DOHH2 (cell line): ENCODE data around the gene PLXNC1.

Experiments
- H3F3A ChIP-seq: fragments of 200-600 bp; sonication (generic), shearing (Covaris generic); 2 replicates; pipeline ENCODE4 v1.6.0; 2016; ENCODE audit warnings: antibody characterized with exemption, mild to moderate bottlenecking; ENCODE audit not compliant: control insufficient read depth, insufficient read depth
- H3K27ac ChIP-seq: fragments of 200-600 bp; sonication (generic); 2 replicates; pipeline ENCODE4 v1.5.1; 2014; ENCODE audit warnings: low read depth, mild to moderate bottlenecking, low read length, moderate library complexity
- H3K27me3 ChIP-seq: fragments of 200-600 bp; sonication (generic); 2 replicates; pipeline ENCODE4 v1.6.1; 2014; ENCODE audit warnings: mild to moderate bottlenecking, low read length, mixed read lengths; ENCODE audit not compliant: control insufficient read depth
- H3K36me3 ChIP-seq: fragments of 200-600 bp; sonication (generic); 2 replicates; pipeline ENCODE4 v1.6.1; 2014; ENCODE audit warnings: mild to moderate bottlenecking, low read length, moderate library complexity, mixed read lengths; ENCODE audit not compliant: control insufficient read depth
- H3K4me1 ChIP-seq: fragments of 200-600 bp; sonication (generic); 2 replicates; pipeline ENCODE4 v1.6.1; 2014; ENCODE audit warnings: mild to moderate bottlenecking, low read length, mixed read lengths; ENCODE audit not compliant: control insufficient read depth
- H3K4me2 ChIP-seq: fragments of 200-600 bp; sonication (generic); 2 replicates; pipeline ENCODE4 v1.6.0; 2014; ENCODE audit warnings: mild to moderate bottlenecking, low read length, moderate library complexity
- H3K4me3 ChIP-seq: fragments of 200-600 bp; sonication (generic); 2 replicates; pipeline ENCODE4 v1.5.1; 2014; ENCODE audit warnings: mild to moderate bottlenecking, low read length, mixed read lengths
- H3K79me2 ChIP-seq: fragments of 200-600 bp; sonication (generic); 2 replicates; pipeline ENCODE4 v1.6.1; 2014; ENCODE audit warnings: mild to moderate bottlenecking, low read length, mixed read lengths; ENCODE audit not compliant: control insufficient read depth
- H3K9me2 ChIP-seq: fragments of 200-600 bp; sonication (generic); replicated peaks from 2 replicates; pipeline ENCODE4 v1.6.1; 2014; ENCODE audit warnings: mild to moderate bottlenecking, low read length, mixed read lengths; ENCODE audit not compliant: control insufficient read depth
- H3K9me3 ChIP-seq: fragments of 200-600 bp; sonication (generic); 2 replicates; pipeline ENCODE4 v1.6.1; 2014; ENCODE audit warnings: antibody characterized with exemption, low read length, mixed read lengths; ENCODE audit not compliant: control insufficient read depth, insufficient read depth
- H4K20me1 ChIP-seq: fragments of 200-600 bp; sonication (generic); 2 replicates; pipeline ENCODE4 v1.6.0; 2014; ENCODE audit warnings: low read depth, mild to moderate bottlenecking, antibody characterized with exemption, low read length, moderate library complexity; ENCODE audit not compliant: control insufficient read depth, insufficient read depth
- EZH2phosphoT487 ChIP-seq: fragments of 200-600 bp; sonication (generic); IDR thresholded peaks from 2 replicates; pipeline ENCODE4 v1.6.1; 2017; ENCODE audit warnings: borderline replicate concordance, mild to moderate bottlenecking, antibody characterized with exemption, low read length, moderate library complexity, mixed read lengths
- TF ChIP-seq, protein P1 (sequence below): fragments of 200-600 bp; sonication (generic); IDR thresholded peaks from one replicate; pipeline ENCODE4 v1.5.1; 2014; ENCODE audit warnings: antibody characterized with exemption, mild to moderate bottlenecking, low read depth, low read length; ENCODE audit not compliant: poor library complexity, severe bottlenecking

Gene PLXNC1

DNA sequence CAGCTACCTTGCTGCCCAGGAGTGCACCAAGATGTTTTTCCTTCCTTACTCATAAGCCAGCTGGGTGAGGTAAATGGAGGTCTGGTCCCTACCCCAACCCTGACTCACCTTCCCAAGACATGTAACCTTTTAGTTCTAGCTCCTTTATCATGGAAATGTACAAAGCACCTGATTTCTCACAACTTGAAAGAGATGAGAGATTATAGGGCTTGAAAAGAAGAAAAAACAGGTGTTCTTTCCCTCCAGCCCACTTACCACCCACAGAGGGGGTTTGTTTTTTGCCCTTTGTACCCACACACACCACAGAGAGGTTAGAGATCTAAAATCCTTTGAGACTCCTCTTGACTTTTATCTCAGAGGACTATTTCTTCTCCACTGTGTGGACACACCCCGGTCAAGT, 21.1 kb downstream of the PLXNC1 start:
- Histone ChIP-seq H3K4me1 (peaks cover 28% of the 10 kb centered on the region), H3K9me3 (no peaks in the 10 kb centered on the region), H3K9me2 (no peaks in the 10 kb centered on the region), H3K79me2 (no peaks in the 10 kb centered on the region), H3K36me3 (no peaks in the 10 kb centered on the region), H3F3A (peaks cover 11% of the 10 kb centered on the region), H3K27me3 (no peaks in the 10 kb centered on the region; the same call in 1 of the 2 replicates), H4K20me1 (no peaks in the 10 kb centered on the region), H3K4me2 (no peak overlapping the region), H3K27ac (no peak overlapping the region), H3K4me3 (no peak overlapping the region)
- TF ChIP-seq EZH2phosphoT487 = no peak
- TF ChIP-seq, protein P1, sequence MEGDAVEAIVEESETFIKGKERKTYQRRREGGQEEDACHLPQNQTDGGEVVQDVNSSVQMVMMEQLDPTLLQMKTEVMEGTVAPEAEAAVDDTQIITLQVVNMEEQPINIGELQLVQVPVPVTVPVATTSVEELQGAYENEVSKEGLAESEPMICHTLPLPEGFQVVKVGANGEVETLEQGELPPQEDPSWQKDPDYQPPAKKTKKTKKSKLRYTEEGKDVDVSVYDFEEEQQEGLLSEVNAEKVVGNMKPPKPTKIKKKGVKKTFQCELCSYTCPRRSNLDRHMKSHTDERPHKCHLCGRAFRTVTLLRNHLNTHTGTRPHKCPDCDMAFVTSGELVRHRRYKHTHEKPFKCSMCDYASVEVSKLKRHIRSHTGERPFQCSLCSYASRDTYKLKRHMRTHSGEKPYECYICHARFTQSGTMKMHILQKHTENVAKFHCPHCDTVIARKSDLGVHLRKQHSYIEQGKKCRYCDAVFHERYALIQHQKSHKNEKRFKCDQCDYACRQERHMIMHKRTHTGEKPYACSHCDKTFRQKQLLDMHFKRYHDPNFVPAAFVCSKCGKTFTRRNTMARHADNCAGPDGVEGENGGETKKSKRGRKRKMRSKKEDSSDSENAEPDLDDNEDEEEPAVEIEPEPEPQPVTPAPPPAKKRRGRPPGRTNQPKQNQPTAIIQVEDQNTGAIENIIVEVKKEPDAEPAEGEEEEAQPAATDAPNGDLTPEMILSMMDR = no peak

GRCh38 chr12:94169966-94170689, 21.8 kb downstream of the PLXNC1 start:
- no peaks in the 10 kb centered on the region for H3K79me2 ChIP-seq
- H3K4me3 ChIP-seq = no peak overlapping the region
- H3K9me2 ChIP-seq = no peaks in the 10 kb centered on the region
- no peaks in the 10 kb centered on the region for H3K36me3 ChIP-seq
- no peak overlapping the region for H3K4me2 ChIP-seq
- no peak for TF ChIP-seq EZH2phosphoT487
- TF ChIP-seq, protein P1 = no peak
- peaks cover 34% of the 10 kb centered on the region for H3K4me1 ChIP-seq
- H3K27ac ChIP-seq = no peak overlapping the region
- H3K9me3 ChIP-seq = no peaks in the 10 kb centered on the region
- peaks cover 11% of the 10 kb centered on the region for H3F3A ChIP-seq
- H3K27me3 ChIP-seq = no peaks in the 10 kb centered on the region; the same call in 1 of the 2 replicates
- no peaks in the 10 kb centered on the region for H4K20me1 ChIP-seq

GRCh38 chr12:94170690-94171594, 22.6 kb downstream of the PLXNC1 start:
- H3F3A ChIP-seq = peaks cover 11% of the 10 kb centered on the region
- H3K79me2 ChIP-seq = no peaks in the 10 kb centered on the region
- H3K4me3 ChIP-seq = no peak overlapping the region
- H3K4me1 ChIP-seq = peaks cover 42% of the 10 kb centered on the region
- TF ChIP-seq, protein P1 = no peak
- TF ChIP-seq EZH2phosphoT487 = no peak
- H3K9me3 ChIP-seq = no peaks in the 10 kb centered on the region
- H3K27me3 ChIP-seq = no peaks in the 10 kb centered on the region; the same call in 1 of the 2 replicates
- no peaks in the 10 kb centered on the region for H3K36me3 ChIP-seq
- no peak overlapping the region for H3K27ac ChIP-seq
- no peak overlapping the region for H3K4me2 ChIP-seq
- H4K20me1 ChIP-seq = no peaks in the 10 kb centered on the region
- H3K9me2 ChIP-seq = no peaks in the 10 kb centered on the region
